GM12875 (cell line): Measurements from ENCODE around the gene LRRK2.
"Not testable (repeated sequence)": the region's sequence is repeated elsewhere in the genome, so short reads cannot be mapped to it uniquely, and the experiment has no call there.

Experiments used
- H3K4me3 ChIP-seq: one replicate; pipeline ENCODE4 v1.5.1; 2011; ENCODE audit warnings: low read depth, low read length, control low read depth
- CTCF ChIP-seq: IDR thresholded peaks from 2 replicates; pipeline ENCODE4 v1.5.1; 2011; ENCODE audit warnings: low read depth, mild to moderate bottlenecking, control low read depth, inconsistent platforms, low read length, moderate library complexity, borderline replicate concordance; ENCODE audit not compliant: insufficient read depth

Gene LRRK2

GRCh38 chr12:40233741-40234367, 9.1 kb downstream of the LRRK2 start:
- no peak overlapping the region for H3K4me3 ChIP-seq
- TF ChIP-seq CTCF, result no peak

GRCh38 chr12:40236357-40236850, 11.6 kb downstream of the LRRK2 start:
- H3K4me3 ChIP-seq, result no peak overlapping the region
- TF ChIP-seq CTCF, result no peak

- no peak overlapping the region for H3K4me3 ChIP-seq
- no peak for TF ChIP-seq CTCF
These were observed 13.6 kb downstream of the LRRK2 start for GRCh38 chr12:40238266-40238902.

GRCh38 chr12:40238979-40239378, 14.2 kb downstream of the LRRK2 start:
- no peak for TF ChIP-seq CTCF
- no peak overlapping the region for H3K4me3 ChIP-seq

- no peak overlapping the region for H3K4me3 ChIP-seq
- TF ChIP-seq CTCF, result no peak
These were observed 16.0 kb downstream of the LRRK2 start for GRCh38 chr12:40240779-40241178.

- H3K4me3 ChIP-seq, result no peak overlapping the region
- TF ChIP-seq CTCF, result no peak
These were observed 16.9 kb downstream of the LRRK2 start for GRCh38 chr12:40241741-40242140.

GRCh38 chr12:40244526-40245156, 19.8 kb downstream of the LRRK2 start:
- H3K4me3 ChIP-seq, result not testable (repeated sequence)
